CD4-positive, alpha-beta T cell treated with Interleukin-6 for 4 hours (primary cell): ENCODE results near the gene NUP50.
A peak's percentile ranks its signal among the peaks of the same experiment; 100 is the strongest.

Source experiments
- DNase-seq: peaks from one replicate; pipeline ENCODE4 v3.0.0-alpha.2; 2020; ENCODE audit warnings: mixed read lengths

Gene NUP50

GRCh38 chr22:45196926-45197605 is 33.3 kb downstream of the NUP50 start:
- no peak for DNase-seq

GRCh38 chr22:45197606-45198462 is 34.1 kb downstream of the NUP50 start:
- DNase-seq = no peak

- DNase-seq = no peak
These were observed 34.7 kb downstream of the NUP50 start for GRCh38 chr22:45198463-45198795.

- DNase-seq = no peak
These were observed 36.0 kb downstream of the NUP50 start for GRCh38 chr22:45199723-45200122.

- DNase-seq = no peak
These were observed 36.5 kb downstream of the NUP50 start for GRCh38 chr22:45200230-45200629.

- DNase-seq = no peak
These were observed 37.3 kb downstream of the NUP50 start for GRCh38 chr22:45200860-45201511.

GRCh38 chr22:45201678-45202332 is 38.1 kb downstream of the NUP50 start:
- DNase-seq = no peak

GRCh38 chr22:45202333-45203149 is 38.8 kb downstream of the NUP50 start:
- no peak for DNase-seq

- DNase-seq = no peak
These were observed 39.6 kb downstream of the NUP50 start for GRCh38 chr22:45203150-45203951.

GRCh38 chr22:45204241-45204640 is 40.5 kb downstream of the NUP50 start:
- DNase-seq = no peak

GRCh38 chr22:45204819-45205218 is 41.1 kb downstream of the NUP50 start:
- DNase-seq = no peak

- DNase-seq = no peak
These were observed 41.7 kb downstream of the NUP50 start for GRCh38 chr22:45205276-45205925.

GRCh38 chr22:45206233-45206632 is 42.5 kb downstream of the NUP50 start:
- DNase-seq = no peak

- DNase-seq = no peak
These were observed 43.8 kb downstream of the NUP50 start for GRCh38 chr22:45207533-45207932.

- DNase-seq = no peak
These were observed 44.4 kb downstream of the NUP50 start for GRCh38 chr22:45207981-45208664.

- no peak for DNase-seq
These were observed 44.9 kb downstream of the NUP50 start for GRCh38 chr22:45208696-45208992.

GRCh38 chr22:45208993-45209838 is 45.5 kb downstream of the NUP50 start:
- peak; percentile 31 for DNase-seq

GRCh38 chr22:45210174-45210573 is 46.4 kb downstream of the NUP50 start:
- DNase-seq = no peak

- DNase-seq = no peak
These were observed 46.9 kb downstream of the NUP50 start for GRCh38 chr22:45210577-45210976.

- no peak for DNase-seq
These were observed 47.3 kb downstream of the NUP50 start for GRCh38 chr22:45210991-45211390.
